Common myeloid progenitor, CD34-positive (primary cell): ENCODE results near the gene RAC2.

Source experiments
- CTCF ChIA-PET: fragments of 350-600 bp; sonication (Branson Sonifier 250); formaldehyde crosslinking; loops from one replicate; lab custom pipeline; 2021; ENCODE audit warnings: antibody characterized with exemption; lab: Charles Lee
- POLR2A ChIA-PET: fragments of 350-600 bp; sonication (Branson Sonifier 250); formaldehyde crosslinking; loops from one replicate; lab custom pipeline; 2021; ENCODE audit warnings: antibody characterized with exemption; lab: Charles Lee
- DNase-seq, 3 donors: peaks; one replicate each; pipeline versions ENCODE4 v3.0.0 to v3.0.0-alpha.2; 2013
- H3K27ac ChIP-seq, 2 experiments: 1 replicate in 1 of 2; 2 replicates in 1 of 2; pipeline ENCODE4 v1.7.0; 2013; ENCODE audit warnings: inconsistent platforms in 2 of 2, low read length in 2 of 2, mild to moderate bottlenecking in 2 of 2, low read depth in 1 of 2, moderate library complexity in 1 of 2; ENCODE audit not compliant: severe bottlenecking in 2 of 2, insufficient read depth in 1 of 2, poor library complexity in 1 of 2
- H3K27me3 ChIP-seq, 5 experiments: replicated peaks in 2 of 5; 1 replicate in 3 of 5; 2 replicates in 2 of 5; pipeline versions ENCODE4 v1.6.1 to v1.7.0; 2013; ENCODE audit warnings: low read length in 4 of 5, mild to moderate bottlenecking in 2 of 5, moderate library complexity in 2 of 5, inconsistent platforms in 1 of 5; ENCODE audit not compliant: insufficient read depth in 5 of 5, control insufficient read depth in 4 of 5
- H3K36me3 ChIP-seq, 4 experiments: 1 replicate in 2 of 4; 2 replicates in 2 of 4; pipeline versions ENCODE4 v1.6.1 to v1.7.0; 2013; ENCODE audit warnings: low read length in 3 of 4, control low read depth in 1 of 4, mild to moderate bottlenecking in 1 of 4; ENCODE audit not compliant: control insufficient read depth in 4 of 4, insufficient read depth in 4 of 4
- H3K4me1 ChIP-seq, 4 experiments: 1 replicate in 3 of 4; 2 replicates in 1 of 4; pipeline versions ENCODE4 v1.6.1 to v1.7.1; 2013; ENCODE audit warnings: low read length in 3 of 4, mild to moderate bottlenecking in 3 of 4, control low read depth in 1 of 4, inconsistent platforms in 1 of 4, moderate library complexity in 1 of 4; ENCODE audit not compliant: control insufficient read depth in 4 of 4, insufficient read depth in 4 of 4; ENCODE audit errors: control extremely low read depth in 1 of 4
- H3K4me3 ChIP-seq, 7 experiments: 1 replicate in 4 of 7; 2 replicates in 3 of 7; pipeline versions ENCODE4 v1.5.1 to v1.7.0; 2013; ENCODE audit warnings: mild to moderate bottlenecking in 7 of 7, low read length in 6 of 7, moderate library complexity in 6 of 7, inconsistent platforms in 2 of 7, low read depth in 2 of 7, control low read depth in 1 of 7; ENCODE audit not compliant: insufficient read depth in 4 of 7, control insufficient read depth in 1 of 7; ENCODE audit errors: extremely low read depth in 1 of 7
- H3K9me3 ChIP-seq, 5 experiments: 1 replicate in 4 of 5; 2 replicates in 1 of 5; pipeline versions ENCODE4 v1.6.1 to v1.7.1; 2013; ENCODE audit warnings: low read length in 4 of 5, mild to moderate bottlenecking in 2 of 5, inconsistent platforms in 1 of 5, low read depth in 1 of 5, moderate library complexity in 1 of 5; ENCODE audit not compliant: control insufficient read depth in 4 of 5, insufficient read depth in 2 of 5; ENCODE audit errors: control extremely low read depth in 1 of 5
- WGBS: methylation state at CpG from one replicate; pipeline ENCODE4 v1.1.5; 2013; ENCODE audit not compliant: insufficient coverage; 5-methylcytosine and 5-hydroxymethylcytosine counted together

Gene RAC2

DNA sequence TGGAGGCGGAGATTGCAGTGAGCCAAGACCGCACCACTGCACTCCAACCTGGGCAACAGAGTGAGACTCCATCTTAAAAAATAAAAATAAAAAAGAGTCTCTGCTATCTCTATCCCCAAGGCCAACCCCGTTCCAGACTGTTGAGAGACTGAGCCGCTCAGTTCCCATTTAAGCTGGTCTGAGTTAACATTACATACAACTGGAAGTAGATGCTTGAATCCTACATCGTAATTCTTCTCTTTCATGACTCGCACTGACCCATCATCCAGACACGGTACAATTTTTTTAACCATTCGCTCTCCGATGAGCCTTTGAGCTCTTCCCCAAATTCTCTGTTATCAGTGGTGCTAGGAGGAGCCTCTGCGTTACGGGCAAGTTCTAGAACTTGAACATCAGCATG is 33.3 kb upstream of the RAC2 start:
- CTCF ChIA-PET = interaction anchor here (0.6 kb wide), 1 partner anchor 102 kb away, joined by 3 read pairs; no protein-coding TSS in a partner anchor
- no peak for DNase-seq
- H3K36me3 ChIP-seq = no peaks in the 10 kb centered on the region
- H3K4me3 ChIP-seq = no peak overlapping the region
- POLR2A ChIA-PET = no interaction called here
- no peaks in the 10 kb centered on the region for H3K9me3 ChIP-seq
- no peaks in the 10 kb centered on the region for H3K27me3 ChIP-seq
- WGBS = 87% methylated on average over 8 of the region's 11 CpGs
- no peak overlapping the region for H3K27ac ChIP-seq
- peaks cover 31 to 92% (median 71%) of the 10 kb centered on the region in 4 experiments for H3K4me1 ChIP-seq

DNA sequence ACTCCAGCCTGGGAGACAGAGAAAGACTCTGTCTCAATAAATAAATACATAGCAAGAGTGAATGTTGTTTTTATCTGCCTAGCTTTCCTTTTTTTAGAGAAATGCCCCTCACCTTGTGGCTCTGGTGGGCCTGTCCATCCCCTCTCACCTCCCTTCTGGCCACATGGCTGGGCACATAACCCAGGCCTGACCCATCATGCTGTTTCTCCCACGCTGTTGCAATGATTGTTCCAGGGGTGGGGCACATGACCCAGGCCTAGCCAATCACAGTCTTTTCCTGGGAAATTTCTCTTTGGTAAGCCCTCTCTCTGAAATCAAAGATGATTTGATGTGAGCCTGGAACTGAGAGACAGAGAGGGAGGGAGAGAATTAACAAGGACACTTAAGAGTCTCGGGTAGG is 32.7 kb upstream of the RAC2 start:
- no peaks in the 10 kb centered on the region for H3K9me3 ChIP-seq
- no peaks in the 10 kb centered on the region for H3K27me3 ChIP-seq
- H3K4me3 ChIP-seq = no peak overlapping the region
- H3K4me1 ChIP-seq = peaks cover 27 to 91% (median 66%) of the 10 kb centered on the region in 4 experiments
- POLR2A ChIA-PET = no interaction called here
- WGBS = 80% methylated on average over 1 of the region's 2 CpGs
- DNase-seq = no peak
- no peaks in the 10 kb centered on the region for H3K36me3 ChIP-seq
- H3K27ac ChIP-seq = no peak overlapping the region
- CTCF ChIA-PET = interaction anchor here (1.1 to 4.2 kb wide), 2 partner anchors 10 to 17 kb away, joined by 3 to 20 read pairs; no protein-coding TSS in a partner anchor

DNA sequence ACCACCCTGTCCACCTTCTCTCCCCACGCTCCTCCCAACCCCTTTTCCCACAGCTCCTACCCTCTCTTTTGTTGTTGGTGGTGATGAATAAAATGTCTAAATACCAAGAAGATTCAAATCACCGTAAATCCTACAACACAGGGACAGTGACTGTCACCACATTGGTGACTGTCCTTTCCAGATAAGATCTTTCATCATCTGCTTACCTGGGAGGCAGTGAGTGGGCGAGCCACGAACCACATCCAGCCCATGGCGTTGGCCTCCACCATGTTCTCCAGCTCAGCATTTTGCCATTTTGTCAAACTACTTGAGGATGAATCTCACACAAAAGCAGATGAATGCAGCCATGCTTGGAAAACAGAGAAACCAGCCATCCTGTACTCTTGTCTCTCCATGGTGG is 31.6 kb upstream of the RAC2 start:
- Histone ChIP-seq H3K4me1 (peaks cover 24 to 93% (median 67%) of the 10 kb centered on the region in 4 experiments), H3K9me3 (no peaks in the 10 kb centered on the region), H3K4me3 (no peak overlapping the region), H3K27me3 (no peaks in the 10 kb centered on the region), H3K36me3 (no peaks in the 10 kb centered on the region), H3K27ac (no peak overlapping the region)
- CTCF ChIA-PET = interaction anchor here (1.0 to 4.2 kb wide), 3 partner anchors 11 to 30 kb away, joined by 3 to 20 read pairs (median 3); no protein-coding TSS in a partner anchor
- DNase-seq = no peak
- WGBS = 67% methylated on average over 4 of the region's 5 CpGs
- POLR2A ChIA-PET = no interaction called here

DNA sequence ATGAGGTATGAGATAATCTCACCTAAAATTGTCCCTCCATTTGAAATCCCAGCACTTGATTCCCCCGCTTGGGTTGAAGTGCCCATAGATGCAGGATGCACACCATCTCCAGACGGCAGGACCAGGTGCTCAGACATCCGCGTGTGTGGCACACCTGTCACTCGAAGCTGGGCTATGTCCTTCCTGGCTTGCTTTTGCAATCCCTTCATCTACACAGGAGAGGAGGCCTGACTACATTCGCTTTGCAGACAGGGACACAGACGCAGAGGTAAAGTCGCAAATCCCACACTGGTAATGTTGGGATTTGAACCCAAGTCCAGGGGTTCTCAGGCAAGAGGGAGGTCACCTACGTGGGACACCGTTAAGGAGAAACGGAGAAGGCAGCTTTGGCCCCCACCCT is 31.1 kb upstream of the RAC2 start:
- DNase-seq = no peak
- Histone ChIP-seq H3K36me3 (no peaks in the 10 kb centered on the region), H3K4me1 (peaks cover 27 to 94% (median 70%) of the 10 kb centered on the region in 4 experiments), H3K4me3 (no peak overlapping the region), H3K27me3 (no peaks in the 10 kb centered on the region), H3K27ac (no peak overlapping the region), H3K9me3 (no peaks in the 10 kb centered on the region)
- ChIA-PET CTCF (interaction anchor here (1.0 to 4.2 kb wide), 2 partner anchors 15 to 30 kb away, joined by 3 to 20 read pairs; no protein-coding TSS in a partner anchor), POLR2A (no interaction called here)
- WGBS = 90% methylated on average over 9 of the region's 11 CpGs

DNA sequence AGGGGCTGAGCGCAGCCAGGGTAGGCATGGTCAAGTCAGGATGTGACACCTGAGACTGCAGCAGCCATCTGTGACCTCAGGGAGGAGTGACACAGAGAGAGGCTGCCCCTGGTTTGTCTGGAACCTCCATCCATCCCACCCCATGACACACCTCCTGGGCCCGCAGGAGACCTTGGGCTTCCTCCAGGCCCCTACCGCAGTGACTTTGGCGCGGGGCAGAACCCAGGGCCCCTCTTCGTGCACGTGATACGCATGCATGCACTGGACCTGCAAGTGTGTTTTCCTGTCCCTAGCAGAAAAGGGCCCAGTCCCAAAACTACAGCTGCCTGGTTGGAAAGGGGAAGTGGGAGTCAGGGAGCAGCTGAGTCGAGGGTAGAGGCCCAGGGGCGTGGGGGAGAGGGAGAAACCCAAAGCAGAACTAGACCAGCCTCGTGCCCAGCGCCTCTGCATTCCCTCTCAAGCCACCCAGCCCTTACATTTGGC is 30.4 kb upstream of the RAC2 start:
- H3K27ac ChIP-seq = no peak overlapping the region
- H3K4me1 ChIP-seq = peaks cover 30 to 96% (median 71%) of the 10 kb centered on the region in 4 experiments
- ChIA-PET CTCF (interaction anchor here (1.0 to 4.2 kb wide), 2 partner anchors 14 to 31 kb away, joined by 3 to 20 read pairs; no protein-coding TSS in a partner anchor), POLR2A (no interaction called here)
- H3K9me3 ChIP-seq = no peaks in the 10 kb centered on the region
- WGBS = 15% methylated on average over 10 of the region's 12 CpGs
- H3K4me3 ChIP-seq = peak overlapping the region in 1 of 7 experiments; percentile 28
- no peaks in the 10 kb centered on the region for H3K27me3 ChIP-seq
- no peaks in the 10 kb centered on the region for H3K36me3 ChIP-seq
- DNase-seq = peak in 2 of 3 donors; percentile 52 to 59

DNA sequence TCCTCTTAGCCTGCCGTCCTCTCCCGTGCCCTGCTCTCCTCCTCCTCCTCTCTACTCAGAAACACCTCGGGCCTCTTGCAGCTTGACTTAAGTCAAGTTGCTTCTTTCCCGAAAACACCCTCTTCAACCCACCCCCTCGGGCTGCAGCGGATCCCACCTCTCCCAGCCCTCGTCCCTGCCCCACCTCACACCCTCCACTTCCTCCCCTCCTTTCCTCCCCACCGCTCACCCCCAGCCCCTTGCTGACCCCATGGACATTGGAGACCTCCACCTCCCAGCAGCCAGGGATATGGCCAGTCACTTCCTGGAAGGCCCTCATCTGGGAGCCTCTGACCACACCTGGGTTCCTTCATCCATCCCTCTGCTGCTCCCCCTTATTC is 29.8 kb upstream of the RAC2 start:
- H3K27me3 ChIP-seq = no peaks in the 10 kb centered on the region
- ChIA-PET CTCF (interaction anchor here (1.3 to 4.2 kb wide), 2 partner anchors 14 to 29 kb away, joined by 6 to 20 read pairs; no protein-coding TSS in a partner anchor), POLR2A (no interaction called here)
- no peak for DNase-seq
- H3K9me3 ChIP-seq = no peaks in the 10 kb centered on the region
- no peaks in the 10 kb centered on the region for H3K36me3 ChIP-seq
- peaks cover 27 to 94% (median 70%) of the 10 kb centered on the region in 4 experiments for H3K4me1 ChIP-seq
- 91% methylated on average over 4 of the region's 8 CpGs for WGBS
- no peak overlapping the region for H3K4me3 ChIP-seq
- no peak overlapping the region for H3K27ac ChIP-seq

DNA sequence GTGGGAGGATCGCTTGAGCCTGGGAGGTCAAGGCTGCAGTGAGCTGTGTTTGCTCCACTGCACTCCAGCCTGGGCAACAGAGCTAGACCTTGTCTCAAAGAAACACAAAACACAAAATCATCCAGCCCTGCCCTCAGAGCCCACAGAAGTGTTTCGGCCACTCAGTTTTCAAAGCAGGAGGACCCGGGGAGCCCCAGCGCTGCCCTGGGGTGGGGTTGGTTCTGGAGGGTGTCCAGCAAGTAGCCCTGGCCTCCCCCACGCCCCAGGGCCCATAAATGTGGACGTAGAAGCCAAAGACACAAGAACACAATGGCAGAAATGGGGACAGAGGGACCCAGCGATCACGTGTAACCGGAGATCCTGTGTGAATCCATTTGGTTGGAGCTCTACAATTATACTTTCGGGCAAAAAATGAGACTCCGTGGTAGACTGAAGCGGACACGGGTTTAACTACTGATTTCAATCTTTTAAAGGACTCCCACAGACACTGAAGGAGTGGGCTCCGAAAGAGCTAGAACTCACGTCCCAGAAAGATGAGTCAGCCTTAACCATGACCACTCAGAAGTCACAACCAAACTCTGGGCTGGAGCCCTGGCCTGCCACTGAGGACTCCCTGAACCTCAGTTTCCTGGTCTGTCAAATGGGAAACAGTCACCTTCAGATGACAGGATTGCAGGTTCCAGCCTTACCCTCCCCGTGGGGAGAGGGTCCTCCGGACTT is 29.2 kb upstream of the RAC2 start:
- CTCF ChIA-PET = interaction anchor here (1.3 to 4.2 kb wide), 2 partner anchors 13 to 29 kb away, joined by 6 to 20 read pairs; no protein-coding TSS in a partner anchor
- POLR2A ChIA-PET = no interaction called here
- H3K4me3 ChIP-seq = no peak overlapping the region
- H3K9me3 ChIP-seq = no peaks in the 10 kb centered on the region
- H3K36me3 ChIP-seq = no peaks in the 10 kb centered on the region
- DNase-seq = peak in 2 of 3 donors; percentile 61 to 73
- H3K4me1 ChIP-seq = peaks cover 22 to 89% (median 65%) of the 10 kb centered on the region in 4 experiments
- 70% methylated on average over 15 of the region's 17 CpGs for WGBS
- peak overlapping the region in 1 of 2 experiments; percentile 9 for H3K27ac ChIP-seq
- no peaks in the 10 kb centered on the region for H3K27me3 ChIP-seq
